HUES64 (cell line): ENCODE results near the gene MAP4K4.
A peak's percentile ranks its signal among the peaks of the same experiment; 100 is the strongest.
"Not testable (repeated sequence)": the region's sequence is repeated elsewhere in the genome, so short reads cannot be mapped to it uniquely, and the experiment has no call there.

Experiments used
- H3K27ac ChIP-seq: 2 replicates; pipeline ENCODE4 v1.7.0; 2013; ENCODE audit warnings: low read depth, low read length, inconsistent platforms
- H3K27me3 ChIP-seq: 2 replicates; pipeline ENCODE4 v1.6.1; 2013; ENCODE audit warnings: mild to moderate bottlenecking, low read length; ENCODE audit not compliant: insufficient read depth
- H3K36me3 ChIP-seq: 2 replicates; pipeline ENCODE4 v1.6.1; 2013; ENCODE audit warnings: mild to moderate bottlenecking, low read length; ENCODE audit not compliant: insufficient read depth
- H3K4me1 ChIP-seq: 2 replicates; pipeline ENCODE4 v1.6.1; 2013; ENCODE audit warnings: mild to moderate bottlenecking, low read length, moderate library complexity; ENCODE audit not compliant: insufficient read depth
- H3K4me3 ChIP-seq: 2 replicates; pipeline ENCODE4 v1.5.1; 2013; ENCODE audit warnings: mild to moderate bottlenecking, low read length, moderate library complexity
- H3K9ac ChIP-seq: 2 replicates; pipeline ENCODE4 v1.6.1; 2013; ENCODE audit warnings: mild to moderate bottlenecking, low read depth, low read length
- H3K9me3 ChIP-seq: 2 replicates; pipeline ENCODE4 v1.6.1; 2013; ENCODE audit warnings: low read depth, low read length; ENCODE audit not compliant: insufficient read depth
- WGBS: fragments of 150-250, 120-280 bp; methylation state at CpG from one replicate; pipeline ENCODE4 v1.1.7; 2013; ENCODE audit warnings: missing lambda C conversion rate; 5-methylcytosine and 5-hydroxymethylcytosine counted together

The MAP4K4 gene

GRCh38 chr2:101762451-101763171 is 65.1 kb downstream of the MAP4K4 start:
- Histone ChIP-seq H3K9ac (no peak overlapping the region), H3K4me3 (no peak overlapping the region), H3K27me3 (no peaks in the 10 kb centered on the region), H3K27ac (0 out of 2 replicates have a peak overlapping the region, but pooled peaks have one; percentile 12), H3K4me1 (peaks cover 56% of the 10 kb centered on the region), H3K9me3 (no peaks in the 10 kb centered on the region), H3K36me3 (no peaks in the 10 kb centered on the region)
- WGBS: 80% methylated on average over 4 of the region's 4 CpGs

GRCh38 chr2:101763496-101764333 is 66.2 kb downstream of the MAP4K4 start:
- H3K9me3 ChIP-seq: no peaks in the 10 kb centered on the region
- H3K4me3 ChIP-seq: no peak overlapping the region
- peaks cover 67% of the 10 kb centered on the region for H3K4me1 ChIP-seq
- H3K27me3 ChIP-seq: no peaks in the 10 kb centered on the region
- 79% methylated on average over 4 of the region's 5 CpGs for WGBS
- H3K9ac ChIP-seq: no peak overlapping the region
- H3K36me3 ChIP-seq: no peaks in the 10 kb centered on the region
- H3K27ac ChIP-seq: no peak overlapping the region; the same call in 1 of the 2 replicates

GRCh38 chr2:101766337-101766736 is 68.8 kb downstream of the MAP4K4 start:
- Histone ChIP-seq H3K27ac (peak overlapping the region; percentile 69), H3K9me3 (no peaks in the 10 kb centered on the region), H3K27me3 (no peaks in the 10 kb centered on the region), H3K4me1 (peaks cover 80% of the 10 kb centered on the region), H3K4me3 (no peak overlapping the region), H3K36me3 (no peaks in the 10 kb centered on the region), H3K9ac (no peak overlapping the region; the same call in 1 of the 2 replicates)
- 94% methylated on average over 1 of the region's 2 CpGs for WGBS

GRCh38 chr2:101766871-101767739 is 69.6 kb downstream of the MAP4K4 start:
- H3K36me3 ChIP-seq: no peaks in the 10 kb centered on the region
- H3K9ac ChIP-seq: peak overlapping the region; percentile 12; the same call in 1 of the 2 replicates
- H3K4me3 ChIP-seq: no peak overlapping the region
- WGBS: 56% methylated on average over 5 of the region's 5 CpGs
- no peaks in the 10 kb centered on the region for H3K9me3 ChIP-seq
- no peaks in the 10 kb centered on the region for H3K27me3 ChIP-seq
- peak overlapping the region; percentile 69 for H3K27ac ChIP-seq
- H3K4me1 ChIP-seq: peaks cover 84% of the 10 kb centered on the region

GRCh38 chr2:101768556-101769220 is 71.2 kb downstream of the MAP4K4 start:
- 0 out of 2 replicates have a peak overlapping the region, but pooled peaks have one; percentile 5 for H3K27ac ChIP-seq
- peaks cover 84% of the 10 kb centered on the region for H3K4me1 ChIP-seq
- WGBS: 55% methylated on average over 3 of the region's 4 CpGs

GRCh38 chr2:101769726-101770125 is 72.2 kb downstream of the MAP4K4 start:
- 96% methylated on average over 3 of the region's 3 CpGs for WGBS
- peaks cover 83% of the 10 kb centered on the region for H3K4me1 ChIP-seq
- H3K27me3 ChIP-seq, H3K27ac ChIP-seq, H3K9me3 ChIP-seq, H3K4me3 ChIP-seq, H3K36me3 ChIP-seq, H3K9ac ChIP-seq: not testable (repeated sequence)

More at GRCh38 chr2:101768556-101769220, 71.2 kb downstream of the MAP4K4 start:
- Histone ChIP-seq H3K9me3 (no peaks in the 10 kb centered on the region), H3K4me3 (no peak overlapping the region), H3K27me3 (no peaks in the 10 kb centered on the region), H3K9ac (no peak overlapping the region), H3K36me3 (no peaks in the 10 kb centered on the region)

GRCh38 chr2:101770726-101771125 is 73.2 kb downstream of the MAP4K4 start:
- Histone ChIP-seq H3K9ac (no peak overlapping the region), H3K27ac (no peak overlapping the region), H3K4me3 (no peak overlapping the region), H3K36me3 (no peaks in the 10 kb centered on the region), H3K4me1 (peaks cover 86% of the 10 kb centered on the region), H3K9me3 (no peaks in the 10 kb centered on the region), H3K27me3 (no peaks in the 10 kb centered on the region)
- 83% methylated on average over 2 of the region's 2 CpGs for WGBS

GRCh38 chr2:101771227-101771902 is 73.9 kb downstream of the MAP4K4 start:
- H3K9ac ChIP-seq: no peak overlapping the region

GRCh38 chr2:101771910-101772321 is 74.4 kb downstream of the MAP4K4 start:
- H3K27ac ChIP-seq: no peak overlapping the region
- 87% methylated on average over 2 of the region's 2 CpGs for WGBS
- H3K4me3 ChIP-seq: no peak overlapping the region
- H3K4me1 ChIP-seq: peaks cover 84% of the 10 kb centered on the region
- H3K9me3 ChIP-seq: no peaks in the 10 kb centered on the region
- no peak overlapping the region for H3K9ac ChIP-seq
- H3K27me3 ChIP-seq: no peaks in the 10 kb centered on the region
- H3K36me3 ChIP-seq: no peaks in the 10 kb centered on the region

More at GRCh38 chr2:101771227-101771902, 73.9 kb downstream of the MAP4K4 start:
- peaks cover 84% of the 10 kb centered on the region for H3K4me1 ChIP-seq
- H3K4me3 ChIP-seq: no peak overlapping the region
- H3K27me3 ChIP-seq: no peaks in the 10 kb centered on the region
- no peak overlapping the region for H3K27ac ChIP-seq
- no peaks in the 10 kb centered on the region for H3K36me3 ChIP-seq
- 91% methylated on average over 5 of the region's 5 CpGs for WGBS
- H3K9me3 ChIP-seq: no peaks in the 10 kb centered on the region

GRCh38 chr2:101773137-101773536 is 75.6 kb downstream of the MAP4K4 start:
- no peak overlapping the region for H3K4me3 ChIP-seq
- peaks cover 84% of the 10 kb centered on the region for H3K4me1 ChIP-seq
- H3K9ac ChIP-seq: 0 out of 2 replicates have a peak overlapping the region, but pooled peaks have one; percentile 54
- peak overlapping the region; percentile 69; the same call in 1 of the 2 replicates for H3K27ac ChIP-seq
- no peaks in the 10 kb centered on the region for H3K36me3 ChIP-seq
- H3K9me3 ChIP-seq: no peaks in the 10 kb centered on the region
- no peaks in the 10 kb centered on the region for H3K27me3 ChIP-seq
- WGBS: 60% methylated on average over 5 of the region's 5 CpGs
